SHP77 (cell line): ENCODE results near the gene PPP4R2.
A peak's percentile ranks its signal among the peaks of the same experiment; 100 is the strongest.

Source experiments
- DNase-seq, 2 experiments: peaks; one replicate each; lab custom pipeline; 2025; lab: John Stamatoyannopoulos, UW

Gene PPP4R2

DNA sequence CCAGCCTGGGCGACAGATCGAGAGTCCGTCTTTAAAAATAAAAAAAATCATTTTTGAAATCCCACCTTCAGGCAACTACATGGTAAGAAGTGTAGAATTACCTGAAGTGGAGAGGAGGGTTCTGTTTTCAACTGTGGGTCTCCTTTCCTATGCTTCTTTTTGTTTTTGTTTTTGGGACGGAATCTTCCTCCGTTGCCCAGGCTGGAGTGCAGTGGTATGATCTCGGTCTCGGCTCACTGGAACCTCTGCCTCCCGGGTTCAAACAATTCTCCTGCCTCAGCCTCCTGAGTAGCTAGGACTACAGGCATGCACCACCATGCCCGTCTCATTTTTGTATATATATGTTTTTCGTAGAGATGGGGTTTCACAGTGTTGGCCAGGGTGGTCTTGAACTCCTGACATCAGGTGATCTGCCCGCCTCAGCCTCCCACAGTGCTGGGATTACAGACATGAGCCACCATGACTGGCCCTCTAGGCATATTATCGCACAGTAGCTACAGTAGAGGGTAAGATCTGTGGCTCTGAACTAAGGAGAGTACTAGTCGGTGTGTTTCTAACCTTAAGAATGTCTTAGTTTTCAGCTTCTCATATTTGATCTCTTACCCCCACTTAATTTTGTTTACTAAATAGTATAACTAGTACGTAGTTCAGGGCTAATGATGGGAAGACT, 73.3 kb downstream of the PPP4R2 start:
- no peak for DNase-seq

DNA sequence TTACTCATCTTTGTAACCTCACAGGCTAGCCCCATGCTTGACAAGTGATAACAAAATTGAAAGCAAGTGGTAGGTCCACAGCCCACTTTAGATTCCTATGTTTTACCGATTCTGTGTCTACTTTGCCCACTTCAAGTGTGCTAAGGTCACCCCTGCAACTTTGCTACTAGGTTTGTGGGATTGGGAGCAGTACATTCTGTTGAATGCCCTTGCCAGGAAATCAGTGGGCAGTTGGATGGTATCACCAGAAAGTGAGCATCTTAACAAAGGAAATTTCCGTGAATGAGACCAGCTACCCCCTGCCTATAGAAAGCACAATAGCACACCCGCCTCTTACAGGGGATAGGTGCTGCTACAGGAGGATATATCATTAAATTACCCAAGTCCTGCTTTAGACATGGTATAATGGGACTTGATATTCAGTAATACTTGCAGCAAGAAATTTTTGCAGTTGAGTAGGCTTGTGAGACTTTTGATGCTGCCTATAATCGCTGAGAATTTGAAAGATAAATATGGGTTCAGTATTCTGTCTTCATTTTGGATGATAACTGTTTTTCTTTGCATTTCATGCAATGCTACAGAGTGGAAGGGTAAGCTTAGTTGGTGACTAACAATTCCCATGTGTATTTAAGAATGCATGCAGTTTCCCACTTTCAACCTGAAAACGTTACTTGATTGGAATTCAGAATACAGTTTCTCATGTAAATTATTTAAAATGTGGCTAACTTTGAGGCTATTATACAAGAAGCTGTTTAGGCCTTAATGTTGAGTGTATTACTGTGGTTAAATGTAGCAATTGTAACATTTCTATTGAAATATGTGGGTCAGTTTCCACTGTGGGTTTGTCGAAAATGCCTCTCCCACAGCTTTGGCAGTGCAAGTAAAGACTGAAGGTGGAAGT, 74.3 kb downstream of the PPP4R2 start:
- DNase-seq = no peak

DNA sequence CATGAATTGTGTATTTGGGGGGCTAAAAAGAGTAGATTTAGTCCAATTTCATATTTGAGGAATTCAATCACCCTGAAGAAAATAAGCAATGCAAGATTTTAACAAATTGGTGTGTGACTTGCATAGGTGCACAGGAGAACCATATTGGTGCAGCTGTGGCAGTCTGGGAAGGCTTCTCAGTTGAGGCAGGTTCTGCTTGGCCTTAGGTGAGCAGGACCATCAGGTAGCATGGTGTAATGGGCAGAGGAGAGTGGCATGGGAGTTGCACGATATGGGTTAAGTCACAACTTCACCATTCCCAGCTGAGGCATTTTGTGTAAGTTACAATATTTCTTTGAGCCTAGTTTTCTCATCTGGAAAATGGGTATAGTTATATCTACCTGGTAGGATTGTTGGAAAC, 75.3 kb downstream of the PPP4R2 start:
- no peak for DNase-seq

DNA sequence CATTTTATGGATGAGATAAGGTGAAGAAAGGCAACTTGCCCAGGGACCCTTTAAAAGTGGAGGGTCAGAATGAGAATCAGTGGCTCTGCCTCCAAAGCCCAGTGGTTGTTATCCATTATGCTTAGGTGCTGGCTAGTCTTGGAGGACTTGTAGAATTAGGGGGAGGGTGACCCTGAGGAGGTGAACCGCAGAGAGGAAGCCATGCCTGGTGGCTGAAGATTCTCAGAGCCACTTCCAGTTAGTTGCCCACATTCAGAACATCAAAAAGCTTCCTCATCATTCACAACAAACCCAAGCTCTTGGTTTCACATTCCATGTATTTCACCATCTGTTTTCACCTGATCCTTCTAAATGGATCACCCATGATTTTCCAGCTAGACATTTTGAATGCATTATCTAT, 76.0 kb downstream of the PPP4R2 start:
- DNase-seq = no peak

DNA sequence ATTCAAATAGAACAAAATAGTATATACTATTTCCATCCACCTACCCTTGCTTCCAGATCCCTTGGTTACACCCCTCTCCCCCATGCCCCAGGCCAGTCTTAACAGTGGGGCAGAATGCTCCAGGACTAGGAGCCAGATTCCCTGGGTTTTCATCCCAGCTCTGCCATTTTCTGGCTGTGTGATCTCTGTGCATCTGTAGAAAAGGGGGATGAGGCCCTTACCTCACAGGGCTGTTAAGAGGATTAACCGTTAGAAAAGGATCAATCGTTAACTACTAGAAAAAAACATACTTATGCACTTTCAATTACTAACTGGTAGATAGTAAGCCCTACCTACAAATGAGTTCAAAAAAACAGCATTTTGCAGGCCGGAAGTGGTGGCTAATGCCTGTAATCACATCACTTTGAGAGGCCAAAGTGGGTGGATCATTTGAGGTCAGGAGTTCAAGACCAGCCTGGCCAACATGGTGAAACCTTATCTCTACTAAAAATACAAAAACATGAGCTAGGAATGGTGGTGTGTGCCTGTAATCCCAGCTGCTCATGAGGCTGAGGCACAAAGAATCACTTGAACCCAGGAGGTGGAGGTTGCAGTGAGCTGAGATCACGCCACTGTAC, 76.6 kb downstream of the PPP4R2 start:
- DNase-seq = no peak

DNA sequence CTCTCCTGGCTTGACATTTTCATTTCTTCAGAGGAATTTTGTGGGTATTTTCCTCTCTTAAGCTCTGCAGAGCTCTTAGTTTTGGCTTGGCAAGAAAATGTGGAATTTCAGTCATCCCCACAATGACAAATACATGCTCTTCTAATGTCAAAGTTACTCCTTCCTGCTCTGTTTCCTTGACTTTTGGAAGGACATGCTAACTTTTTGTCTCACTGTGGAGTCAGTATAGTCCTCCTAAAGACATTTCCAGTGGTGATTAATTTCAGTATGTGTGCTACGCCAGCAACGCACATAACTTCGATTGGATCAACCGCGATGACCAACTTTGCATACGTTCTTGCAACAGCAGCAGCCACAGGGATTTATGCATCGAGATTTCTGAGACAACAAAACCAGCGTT, 78.2 kb downstream of the PPP4R2 start:
- no peak for DNase-seq

DNA sequence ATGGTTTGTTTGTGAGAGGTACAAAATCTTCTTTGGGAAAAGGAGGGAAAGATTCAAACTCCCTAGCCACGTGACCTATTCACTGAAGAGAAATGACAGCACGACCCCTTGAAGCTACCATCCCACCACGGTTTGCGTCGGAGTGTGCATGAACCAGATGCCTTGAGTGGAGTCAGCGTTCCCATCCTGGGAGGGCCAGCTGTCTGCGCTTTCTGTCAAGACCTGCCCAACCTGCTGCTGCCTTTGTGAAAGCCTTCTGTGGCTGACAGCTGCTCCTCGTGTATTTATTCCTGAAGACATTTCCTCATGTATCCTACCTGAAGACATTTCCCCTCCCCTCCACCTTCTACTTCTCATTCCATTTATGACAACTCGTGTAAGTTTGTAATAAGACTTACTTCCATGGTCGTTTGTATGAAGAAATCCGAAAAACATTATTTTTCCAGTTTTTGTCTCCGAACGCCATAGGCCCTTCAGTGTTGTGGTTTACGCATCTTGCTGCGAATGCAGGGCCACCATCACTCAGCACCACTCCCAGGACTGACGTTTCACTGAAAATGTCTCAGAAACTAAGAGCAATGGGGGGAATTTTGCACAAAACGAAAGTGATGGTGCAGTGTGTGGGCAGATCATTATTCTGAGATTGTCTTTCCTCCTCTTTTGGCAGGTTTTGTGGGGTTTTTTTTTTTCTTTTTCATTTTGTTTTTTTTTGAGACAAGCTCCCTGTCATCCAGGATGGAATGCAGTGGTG, 83.8 kb downstream of the PPP4R2 start:
- DNase-seq = no peak

DNA sequence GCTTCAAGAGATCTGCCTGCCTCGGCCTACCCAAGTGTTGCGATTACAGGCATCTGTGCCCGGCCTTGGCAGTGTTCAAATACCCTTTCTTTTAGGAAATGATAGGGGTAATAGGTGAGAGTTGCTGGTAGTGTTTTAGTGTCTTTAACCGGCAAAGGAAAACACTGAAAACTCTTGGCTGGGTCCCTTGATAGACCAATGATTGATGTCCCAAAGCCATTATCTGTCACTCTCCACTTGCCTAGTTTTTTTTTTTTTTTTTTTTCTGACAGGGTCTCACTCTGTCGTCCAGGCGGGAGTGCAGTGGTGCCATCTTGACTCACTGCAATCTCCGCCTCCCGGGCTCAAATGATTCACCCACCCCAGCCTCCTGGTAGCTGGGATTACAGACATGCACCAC, 84.5 kb downstream of the PPP4R2 start:
- no peak for DNase-seq

DNA sequence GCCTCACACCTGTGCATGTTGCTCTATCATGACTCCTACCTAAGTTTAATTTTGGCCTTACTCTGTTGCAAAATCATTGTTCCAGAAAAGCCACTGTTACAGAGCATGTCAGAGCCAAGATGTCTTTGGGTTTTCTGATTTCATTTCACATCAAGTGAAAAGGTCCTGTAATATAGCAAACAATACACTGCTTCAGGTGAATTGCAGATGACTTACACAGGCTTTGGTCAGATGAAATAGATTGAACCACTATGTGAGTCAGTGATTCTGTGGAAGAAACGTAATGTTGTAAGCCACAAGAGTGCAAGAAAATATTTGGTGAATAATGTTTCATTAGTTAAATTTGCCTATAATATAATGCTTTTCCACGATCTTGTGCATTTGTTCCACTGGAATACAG, 87.6 kb downstream of the PPP4R2 start:
- no peak for DNase-seq

DNA sequence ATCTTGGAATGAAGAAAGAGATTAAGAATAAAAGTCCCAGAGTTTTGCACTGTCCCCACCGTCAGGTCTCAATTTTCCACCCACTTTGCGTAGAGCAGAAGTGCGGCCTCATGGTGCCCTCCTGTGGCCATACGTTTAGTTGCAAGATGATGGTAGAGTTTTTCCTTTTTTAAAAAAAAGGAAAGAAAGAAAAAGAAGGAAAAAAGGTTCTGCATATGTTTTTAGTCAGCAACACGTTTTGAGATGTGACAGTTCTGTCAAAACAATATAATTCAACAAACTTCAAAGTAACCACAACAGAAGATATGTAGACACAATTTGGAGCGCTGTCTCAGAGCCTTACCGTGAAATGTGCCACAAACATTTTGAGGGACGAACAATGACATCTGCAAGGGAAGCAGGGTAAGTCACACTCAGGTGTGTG, 89.5 kb downstream of the PPP4R2 start:
- peak; percentile 18 to 28 for DNase-seq

DNA sequence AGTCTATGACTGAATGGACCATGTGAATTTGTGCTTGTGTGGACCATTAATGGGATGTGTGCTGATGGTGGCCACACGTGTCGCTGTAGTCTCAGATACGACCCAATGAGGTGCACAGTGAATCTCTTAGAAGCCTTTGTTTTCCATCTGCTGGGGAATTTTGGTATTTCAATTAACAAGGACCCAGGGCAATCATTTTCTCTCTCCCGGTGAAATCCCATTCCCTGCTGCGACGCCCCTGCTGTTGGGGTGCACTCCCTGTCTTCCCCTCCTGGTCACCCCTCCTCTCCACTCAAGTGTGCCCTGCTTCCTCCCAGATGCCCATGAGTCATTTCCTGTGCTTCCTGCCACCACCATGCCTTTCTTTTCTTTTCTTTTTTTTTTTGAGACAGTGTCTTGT, 97.5 kb downstream of the PPP4R2 start:
- no peak for DNase-seq

DNA sequence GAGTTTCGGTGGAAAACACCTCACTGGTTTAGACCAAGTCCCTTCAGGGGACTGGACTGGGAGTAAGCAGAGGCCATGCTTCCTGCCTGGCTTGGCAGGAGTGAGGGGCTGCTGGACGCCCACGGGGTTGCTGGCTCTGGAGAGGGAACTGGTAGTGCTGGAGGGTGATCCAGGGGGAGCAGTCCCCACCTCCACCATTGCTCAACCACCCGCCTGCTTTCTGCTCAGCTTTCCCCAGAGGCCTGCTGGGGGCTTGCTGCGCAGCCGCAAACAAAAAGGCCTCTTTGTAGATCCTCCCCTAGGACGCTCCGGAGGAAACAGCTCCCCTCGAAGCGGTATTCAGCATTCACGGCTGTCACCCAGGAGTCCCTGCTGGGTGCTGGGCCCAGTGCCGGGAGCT, 98.3 kb downstream of the PPP4R2 start:
- DNase-seq = no peak

DNA sequence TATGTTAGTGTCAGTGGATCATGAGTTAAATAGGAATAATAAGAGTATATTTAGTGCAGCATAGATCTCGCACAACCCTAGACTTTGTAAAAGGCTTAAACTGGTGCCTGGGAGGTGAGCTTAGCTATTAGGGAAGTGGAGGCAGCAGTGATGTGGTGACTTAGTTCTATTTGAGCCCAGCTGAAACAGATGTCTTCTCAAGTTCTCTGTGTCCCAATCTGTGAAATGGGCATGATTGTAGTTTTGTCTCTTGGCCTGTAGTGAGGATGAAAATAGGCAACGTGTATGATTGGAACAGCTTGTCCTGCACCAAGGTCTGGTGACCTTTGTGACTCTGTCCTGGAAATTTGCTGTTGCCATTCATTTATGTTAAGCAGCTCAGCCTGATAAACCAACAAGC, 99.6 kb downstream of the PPP4R2 start:
- DNase-seq = no peak

DNA sequence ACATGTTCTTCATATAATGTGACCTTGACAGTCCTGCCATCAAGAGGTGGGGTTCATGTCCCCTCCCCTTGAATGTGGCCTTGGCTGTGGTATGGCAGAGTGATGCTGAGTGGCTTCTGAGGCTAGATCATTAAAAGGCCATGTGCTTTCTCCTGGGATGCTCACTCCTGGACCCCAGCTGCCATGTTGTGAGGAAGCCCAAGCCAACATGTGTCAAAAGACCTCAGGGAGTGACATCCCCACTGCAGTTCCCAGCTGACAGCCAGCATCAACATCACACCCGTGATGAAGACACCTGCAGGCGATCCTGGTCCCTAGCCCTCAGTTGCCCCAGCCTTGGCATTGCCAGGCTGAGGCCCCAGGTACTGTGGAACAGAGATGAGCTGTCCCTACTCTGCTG, 101.4 kb downstream of the PPP4R2 start:
- no peak for DNase-seq

DNA sequence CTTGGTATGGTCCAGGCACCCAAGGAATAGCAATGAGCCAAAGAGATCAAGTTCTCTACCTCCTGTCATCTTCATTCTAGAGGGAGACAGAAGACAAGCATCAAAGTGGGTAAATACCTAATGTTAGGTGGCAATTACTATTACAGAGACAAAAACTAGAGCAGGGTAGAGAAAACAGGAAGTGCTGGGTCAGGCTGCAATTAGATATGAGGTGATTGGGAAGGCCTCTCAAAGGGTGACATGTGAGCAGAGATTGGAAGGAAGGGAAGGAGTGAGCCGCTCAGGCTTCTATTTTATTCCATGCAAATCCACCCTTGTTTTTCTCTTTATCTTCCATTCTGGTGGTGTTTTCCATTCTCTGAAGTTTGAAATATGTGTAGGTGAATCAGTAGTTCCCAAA, 102.3 kb downstream of the PPP4R2 start:
- no peak for DNase-seq

DNA sequence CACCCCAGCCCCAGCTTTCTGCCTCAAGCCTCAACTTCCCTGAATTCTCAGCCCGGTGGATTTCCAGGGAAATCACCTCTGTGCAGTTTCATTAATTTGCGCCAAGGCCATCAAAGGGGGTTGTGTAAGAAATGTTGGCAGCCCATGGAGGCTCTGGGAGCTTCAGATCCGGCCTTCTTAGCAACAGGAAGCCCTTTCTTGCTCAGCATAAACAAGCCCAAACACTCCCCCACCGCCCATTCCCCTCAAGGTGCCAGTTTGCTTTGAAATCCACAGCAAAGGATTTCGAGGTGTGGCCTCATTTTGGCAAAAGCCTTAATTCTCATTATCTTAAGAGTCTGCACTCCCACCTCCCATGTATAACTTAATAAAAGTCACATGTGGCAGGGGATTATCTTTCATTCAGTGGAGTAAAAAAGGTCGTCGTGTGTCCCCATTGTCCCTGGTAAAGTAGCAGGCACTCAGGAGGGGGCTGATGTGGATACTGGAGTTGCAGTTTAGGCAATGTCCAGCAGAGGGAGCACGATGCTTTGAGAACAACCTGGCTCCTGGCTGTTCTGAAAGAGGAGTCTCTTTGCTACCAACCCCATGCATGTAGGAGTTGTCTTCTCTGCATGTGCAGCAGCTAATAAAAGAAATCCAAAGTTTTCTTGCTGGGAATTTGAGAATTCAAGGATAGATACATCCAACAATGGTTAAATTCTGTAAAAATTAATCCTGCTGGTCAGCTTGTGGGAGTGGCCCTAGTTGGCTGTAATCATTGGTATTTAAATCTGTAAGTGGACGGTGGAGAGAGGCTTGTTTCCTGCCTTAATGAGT, 104.3 kb downstream of the PPP4R2 start:
- DNase-seq = peak; percentile 63 to 65

DNA sequence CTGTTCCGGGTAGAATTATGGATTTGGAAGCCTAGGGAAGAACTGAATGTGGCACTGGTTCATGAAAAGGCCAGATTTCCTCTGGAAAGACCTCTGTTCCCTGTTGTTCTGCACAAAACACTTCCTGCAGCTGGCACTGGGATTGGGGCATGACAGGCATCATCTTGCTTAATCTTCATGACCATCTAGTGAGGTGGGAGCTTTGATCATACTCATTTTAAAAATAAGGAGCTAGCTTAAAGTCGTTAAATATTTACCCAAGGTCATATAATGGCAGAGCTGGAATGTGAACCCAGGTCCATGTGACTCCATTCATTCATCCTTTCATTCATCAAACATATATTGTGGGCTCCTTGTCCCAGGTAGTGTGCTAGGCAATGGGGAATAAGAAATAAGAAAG, 105.3 kb downstream of the PPP4R2 start:
- no peak for DNase-seq

DNA sequence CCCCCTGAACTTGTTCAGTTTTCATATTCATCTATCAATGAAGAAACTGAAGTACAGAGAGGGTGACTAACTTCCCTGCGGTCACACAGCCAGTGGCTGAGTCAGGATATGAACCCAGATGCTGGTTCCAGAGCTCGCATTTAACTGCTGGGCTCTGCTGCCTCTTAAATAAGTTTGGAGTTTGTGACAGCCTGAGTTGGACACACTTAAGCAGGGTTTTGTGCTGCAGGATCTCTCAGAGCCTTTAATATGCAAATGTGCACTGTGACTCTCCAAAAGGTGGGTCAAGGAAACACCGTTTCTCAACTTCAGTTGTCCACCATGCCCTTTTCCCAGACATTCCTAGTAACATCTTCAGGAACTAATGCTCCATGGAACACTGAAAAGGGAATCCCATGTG, 110.6 kb downstream of the PPP4R2 start:
- no peak for DNase-seq

DNA sequence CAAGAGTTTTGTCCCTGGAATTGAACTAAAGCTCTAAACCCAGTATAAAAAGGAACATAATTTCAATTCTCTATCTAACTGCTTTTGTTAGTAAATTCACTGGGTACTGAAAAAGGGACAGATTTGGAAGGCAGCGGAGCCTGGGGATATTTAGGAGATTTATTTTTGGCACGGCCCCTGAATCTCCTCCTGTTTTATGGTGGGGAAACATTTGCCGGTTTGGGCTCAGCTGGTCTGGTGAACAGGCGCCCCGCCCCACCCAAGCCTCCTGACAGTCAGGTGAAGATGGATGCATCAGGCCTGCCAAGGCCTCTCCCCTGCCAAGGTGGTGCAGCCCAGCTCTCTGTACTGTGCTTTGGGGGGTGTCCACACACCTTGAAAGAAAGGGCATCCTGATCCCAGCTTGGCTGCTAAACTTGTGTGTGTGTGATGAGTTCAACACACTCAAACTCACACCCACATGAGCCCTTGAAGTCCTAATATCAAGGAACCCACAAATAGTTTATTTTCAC, 111.1 kb downstream of the PPP4R2 start:
- no peak for DNase-seq

DNA sequence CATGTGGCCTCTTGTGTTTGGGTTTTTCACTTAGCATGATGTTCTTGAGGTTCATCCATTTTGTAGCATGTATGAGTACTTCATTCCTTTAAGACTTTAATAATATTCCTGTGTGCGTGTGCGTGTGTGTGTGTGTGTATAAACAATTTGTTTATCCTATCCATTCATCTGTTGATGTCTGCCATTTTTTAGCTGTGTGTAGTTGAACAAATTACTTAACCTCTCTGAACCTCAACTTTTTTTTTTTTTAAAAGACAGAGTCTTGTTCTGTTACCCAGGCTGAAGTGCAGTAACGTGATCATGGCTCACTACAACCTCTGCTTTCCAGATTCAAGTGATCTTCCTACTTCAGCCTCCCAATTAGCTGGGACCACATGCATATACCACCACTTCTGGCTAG, 112.1 kb downstream of the PPP4R2 start:
- no peak for DNase-seq

DNA sequence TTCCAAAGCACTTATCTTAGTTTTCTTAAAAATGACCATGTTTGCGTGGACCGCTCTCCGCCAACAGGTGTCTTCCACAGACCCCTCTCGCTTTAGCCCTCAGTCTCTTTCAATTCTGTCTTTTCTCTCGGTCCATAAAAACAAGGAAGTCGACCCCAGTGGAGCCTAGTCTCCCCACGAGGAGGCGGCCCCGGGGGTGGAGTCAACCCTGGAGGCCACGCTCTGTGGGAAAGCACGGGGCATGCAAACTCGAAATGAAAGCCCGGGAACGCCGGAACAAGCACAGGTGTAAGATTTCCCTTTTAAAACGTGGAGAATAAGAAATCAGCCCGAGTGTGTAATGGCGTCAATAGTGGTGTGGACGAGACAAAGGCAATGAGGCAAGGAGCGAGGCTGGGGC, 113.9 kb downstream of the PPP4R2 start:
- no peak for DNase-seq
